Prostate gland (tissue), 2 donors: Measurements from ENCODE around the gene MELTF. TPM values are rescaled to one million over a fixed set of nuclear protein-coding genes. Genes with fewer than 3 reads are reported as not detected.
A peak's percentile ranks its signal among the peaks of the same experiment; 100 is the strongest.
"Not testable (repeated sequence)": the region's sequence is repeated elsewhere in the genome, so short reads cannot be mapped to it uniquely, and the experiment has no call there.

Experiments used
- DNase-seq: peaks from one replicate; pipeline ENCODE4 v3.0.0-alpha.2; 2019; ENCODE audit warnings: low spot score
- H3K27ac ChIP-seq, 2 donors: fragments of 200-600 bp; sonication (generic); 2 replicates each; pipeline ENCODE4 v1.5.1; 2017 to 2019
- H3K27me3 ChIP-seq: fragments of 200-600 bp; sonication (generic); replicated peaks from 2 replicates; pipeline ENCODE4 v1.5.1; 2019; ENCODE audit not compliant: insufficient read depth
- H3K36me3 ChIP-seq, 2 donors: fragments of 200-600 bp; sonication (generic); 1 replicate in 1 of 2; 2 replicates in 1 of 2; pipeline versions ENCODE4 v1.5.1 to v1.8.1; 2017 to 2019
- H3K4me1 ChIP-seq: fragments of 200-600 bp; sonication (generic); replicated peaks from 2 replicates; pipeline ENCODE4 v1.5.1; 2019
- H3K4me3 ChIP-seq, 2 donors: fragments of 200-600 bp; sonication (generic); 2 replicates each; pipeline ENCODE4 v1.5.1; 2017 to 2019
- H3K9me3 ChIP-seq: fragments of 200-600 bp; sonication (generic); 2 replicates; pipeline ENCODE4 v1.5.1; 2017
- CTCF ChIP-seq, 4 experiments: fragments of 200-600 bp in 2 of 4; fragments of 450-650 bp in 2 of 4; sonication (generic) in 2 of 4; IDR thresholded peaks; 1 replicate in 3 of 4; 2 replicates in 1 of 4; pipeline ENCODE4 v1.5.1; 2016 to 2019; ENCODE audit warnings: antibody characterized with exemption in 4 of 4, mild to moderate bottlenecking in 2 of 4, moderate library complexity in 2 of 4
- POLR2A ChIP-seq: fragments of 450-650 bp; IDR thresholded peaks from one replicate; pipeline ENCODE4 v1.6.1; 2016; ENCODE audit warnings: antibody characterized with exemption, mild to moderate bottlenecking
- POLR2AphosphoS5 ChIP-seq: sonication (generic); formaldehyde crosslinking; IDR thresholded peaks from one replicate; pipeline ENCODE4 v1.6.1; 2017; ENCODE audit warnings: antibody characterized with exemption
- WGBS: methylation state at CpG from one replicate; pipeline ENCODE4 v1.1.5; 2018; 5-methylcytosine and 5-hydroxymethylcytosine counted together
- intact Hi-C: fragments of 100-400 bp; cut with DNase I; formaldehyde crosslinking; loops from one replicate; pipeline ENCODE4 v1.14.2; 2022
- total RNA-seq, 2 donors: library from RNA; depleted of rRNA; stranded (reverse); fragments of >200 nt; gene quantifications; one replicate each; pipeline ENCODE4 v1.1.0, GENCODE V29; 2016

The MELTF gene
- total RNA-seq, 2 donors from 2014 or later: 6.9 to 9.0 TPM

DNA sequence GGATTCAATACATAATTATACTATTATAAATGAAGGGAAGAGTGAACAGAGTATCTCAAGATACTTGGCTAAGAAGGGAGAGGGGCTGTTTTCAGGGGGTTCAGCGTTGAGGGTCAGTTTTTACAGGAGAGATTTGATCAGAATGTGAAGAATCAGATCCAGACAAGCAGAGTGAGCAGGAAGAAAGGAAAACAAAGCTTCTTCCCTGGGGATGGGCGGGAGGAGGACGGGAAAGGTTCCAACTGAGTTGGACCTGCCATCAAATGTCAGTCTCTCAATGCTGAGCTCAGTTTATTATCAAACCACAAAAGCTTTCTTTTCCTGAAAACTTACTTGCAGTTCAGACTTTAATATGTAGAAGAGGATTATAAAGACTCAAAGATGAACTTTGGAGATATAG is 6.0 kb upstream of the MELTF start:
- TF ChIP-seq POLR2A (no peak), POLR2AphosphoS5 (no peak), CTCF (IDR thresholded peaks at IDR 0.05) (no peak)
- Histone ChIP-seq H3K4me1 (no peaks in the 10 kb centered on the region), H3K27me3 (no peaks in the 10 kb centered on the region), H3K4me3 (no peak overlapping the region), H3K9me3 (no peaks in the 10 kb centered on the region), H3K36me3 (no peaks in the 10 kb centered on the region), H3K27ac (no peak overlapping the region)
- no peak for DNase-seq
- intact Hi-C loops: no loop called here
- 22% methylated on average over 3 of the region's 3 CpGs for WGBS

DNA sequence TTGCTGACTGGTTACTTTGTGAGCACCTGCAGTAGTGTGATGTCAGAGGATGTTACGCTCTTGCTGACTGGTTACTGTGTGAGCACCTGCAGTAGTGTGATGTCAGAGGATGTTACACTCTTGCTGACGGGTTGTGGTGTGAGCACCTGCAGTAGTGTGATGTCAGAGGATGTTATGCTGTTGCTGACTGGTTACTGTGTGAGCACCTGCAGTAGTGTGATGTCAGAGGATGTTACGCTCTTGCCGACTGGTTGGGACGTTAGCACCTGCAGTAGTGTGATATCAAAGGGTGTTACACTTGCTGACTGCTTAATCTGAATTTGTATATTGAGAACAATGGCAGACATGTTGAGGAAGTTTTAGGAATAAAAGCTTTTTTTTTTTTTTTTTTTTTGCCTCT is 5.2 kb upstream of the MELTF start:
- DNase-seq, H3K27me3 ChIP-seq, intact Hi-C loops, H3K9me3 ChIP-seq, H3K4me3 ChIP-seq, H3K27ac ChIP-seq, H3K4me1 ChIP-seq, H3K36me3 ChIP-seq: not testable (repeated sequence)
- 72% methylated on average over 5 of the region's 5 CpGs for WGBS

DNA sequence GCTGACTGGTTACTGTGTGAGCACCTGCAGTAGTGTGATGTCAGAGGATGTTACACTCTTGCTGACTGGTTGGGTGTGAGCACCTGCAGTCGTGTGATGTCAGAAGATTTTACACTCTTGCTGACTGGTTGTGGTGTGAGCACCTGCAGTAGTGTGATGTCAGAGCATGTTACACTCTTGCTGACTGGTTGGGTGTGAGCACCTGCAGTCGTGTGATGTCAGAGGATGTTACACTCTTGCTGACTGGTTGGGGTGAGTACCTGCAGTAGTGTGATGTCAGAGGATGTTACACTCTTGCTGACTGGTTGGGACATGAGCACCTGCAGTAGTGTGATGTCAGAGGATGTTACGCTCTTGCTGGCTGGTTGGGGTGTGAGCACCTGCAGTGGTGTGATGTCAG is 4.1 kb upstream of the MELTF start:
- intact Hi-C loops, H3K9me3 ChIP-seq, H3K27me3 ChIP-seq, H3K4me1 ChIP-seq, H3K4me3 ChIP-seq, H3K27ac ChIP-seq, DNase-seq, H3K36me3 ChIP-seq: not testable (repeated sequence)
- 76% methylated on average over 3 of the region's 3 CpGs for WGBS

DNA sequence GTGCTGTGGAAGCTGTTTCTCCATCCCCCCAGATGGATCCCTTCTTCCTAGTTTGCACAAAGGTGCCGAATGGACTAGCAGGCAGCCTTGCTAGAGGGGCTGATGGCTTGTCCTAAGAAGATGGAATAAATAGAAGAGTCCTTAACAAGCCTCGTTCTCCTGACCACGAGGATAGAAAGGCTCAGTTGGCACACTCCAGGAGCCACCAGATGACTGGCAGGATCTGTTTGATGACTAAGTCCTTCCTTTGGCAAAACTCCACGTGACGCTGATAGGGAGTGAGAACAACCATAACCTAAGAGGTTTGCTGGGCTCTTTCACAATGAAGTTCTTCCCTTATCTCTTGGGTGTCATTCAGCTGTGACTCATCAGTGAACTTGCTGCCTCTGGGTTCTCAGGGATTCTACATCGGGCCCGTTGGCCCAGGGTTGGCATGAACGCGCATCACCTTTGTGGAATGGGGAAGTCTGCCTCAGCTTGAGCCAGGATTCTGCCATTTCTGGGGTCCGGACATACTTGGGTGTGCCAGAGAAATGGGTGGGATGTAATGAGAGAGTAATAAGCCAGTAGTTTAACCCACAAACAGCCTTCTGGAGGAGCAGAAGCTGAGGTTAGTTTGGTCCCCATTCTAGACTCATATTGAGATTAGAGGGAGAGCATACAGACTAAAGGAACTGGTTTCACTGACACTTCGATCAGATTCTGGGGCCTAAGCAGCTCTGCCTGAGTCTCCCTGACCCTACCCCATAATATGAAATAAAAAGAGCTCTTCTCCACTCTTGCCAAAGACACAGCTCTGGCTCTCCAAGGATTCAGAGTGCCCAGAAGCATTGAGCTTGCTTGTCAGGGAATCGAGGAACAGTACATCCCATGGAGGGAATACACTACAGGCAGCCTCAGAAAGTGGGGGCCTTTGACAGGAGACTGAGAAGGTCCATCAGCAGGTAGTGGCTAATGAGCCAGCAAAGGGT is 2.0 kb upstream of the MELTF start:
- no peak overlapping the region for H3K27ac ChIP-seq
- peak; percentile 73 for TF ChIP-seq POLR2AphosphoS5
- no peak for TF ChIP-seq POLR2A
- no peak for TF ChIP-seq CTCF (IDR thresholded peaks at IDR 0.05)
- H3K4me3 ChIP-seq: no peak overlapping the region
- H3K4me1 ChIP-seq: peaks cover 6% of the 10 kb centered on the region
- intact Hi-C loops: no loop called here
- WGBS: 40% methylated on average over 12 of the region's 12 CpGs
- no peaks in the 10 kb centered on the region for H3K27me3 ChIP-seq
- no peaks in the 10 kb centered on the region for H3K9me3 ChIP-seq
- peak; percentile 64 for DNase-seq
- no peaks in the 10 kb centered on the region for H3K36me3 ChIP-seq

GRCh38 chr3:197030379-197031314 is 1.0 kb upstream of the MELTF start:
- no peak for DNase-seq
- 89% methylated on average over 31 of the region's 33 CpGs for WGBS

More at GRCh38 chr3:197030379-197031314, 1.0 kb upstream of the MELTF start:
- Histone ChIP-seq H3K27ac (no peak overlapping the region), H3K36me3 (no peaks in the 10 kb centered on the region), H3K4me3 (no peak overlapping the region), H3K9me3 (no peaks in the 10 kb centered on the region), H3K4me1 (peaks cover 6% of the 10 kb centered on the region), H3K27me3 (no peaks in the 10 kb centered on the region)
- TF ChIP-seq POLR2A (no peak), POLR2AphosphoS5 (no peak), CTCF (IDR thresholded peaks at IDR 0.05) (no peak)
- intact Hi-C loops: no loop called here
